HG03060 (cell line): ENCODE data around the gene HPCAL1.
A peak's percentile ranks its signal among the peaks of the same experiment; 100 is the strongest.
"Not testable (repeated sequence)": the region's sequence is repeated elsewhere in the genome, so short reads cannot be mapped to it uniquely, and the experiment has no call there.

Experiments used
- ATAC-seq: cut with Tn5 transposase; IDR thresholded peaks from one replicate; pipeline ENCODE4 v1.9.1; 2021; ENCODE audit warnings: low read depth, moderate number of reproducible peaks; ENCODE audit not compliant: unreplicated experiment

Gene HPCAL1

DNA sequence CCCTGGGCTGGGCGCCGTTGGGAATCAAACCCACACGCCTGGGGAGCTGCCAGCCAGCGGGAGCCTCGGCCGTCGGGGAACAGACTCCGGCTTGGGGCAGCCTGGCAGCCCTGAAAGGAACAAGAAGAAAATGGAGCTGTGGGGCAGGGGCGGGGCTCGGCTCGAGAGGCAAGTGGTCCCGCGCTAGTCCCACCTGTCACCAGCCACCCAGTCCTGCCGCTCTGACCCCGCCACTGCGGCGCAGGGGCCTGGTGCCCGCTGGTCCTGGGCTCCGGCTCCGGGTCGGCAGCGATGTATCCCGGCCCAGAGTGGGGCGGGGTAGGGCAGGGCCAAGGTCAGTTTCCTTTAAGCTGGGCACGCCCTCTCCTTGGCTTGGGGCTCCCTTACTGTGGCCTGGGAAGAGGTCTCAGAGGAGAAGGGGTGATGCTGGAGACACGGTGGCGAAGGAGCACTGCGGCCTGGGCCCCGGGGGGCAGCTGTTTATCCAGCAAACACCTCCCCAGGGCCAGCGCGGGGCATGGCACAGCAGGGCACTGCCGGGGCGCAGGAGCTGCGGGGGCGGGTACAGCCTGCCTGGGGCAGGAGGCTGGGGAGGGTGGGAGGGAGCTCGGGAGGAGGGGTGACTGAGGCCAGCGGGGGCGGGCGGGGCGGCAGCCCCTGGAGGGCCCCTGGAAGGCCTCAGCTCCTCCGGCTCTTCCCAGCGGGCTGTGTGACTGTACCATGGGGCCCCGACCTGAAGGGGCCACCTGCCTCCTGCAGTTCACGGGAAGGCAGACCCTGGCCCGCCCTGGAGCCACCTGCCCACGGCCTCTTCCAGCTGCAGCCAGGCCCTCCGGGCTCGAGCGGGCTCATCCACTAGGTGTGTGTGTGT is 129.8 kb downstream of the HPCAL1 start:
- no peak for ATAC-seq

DNA sequence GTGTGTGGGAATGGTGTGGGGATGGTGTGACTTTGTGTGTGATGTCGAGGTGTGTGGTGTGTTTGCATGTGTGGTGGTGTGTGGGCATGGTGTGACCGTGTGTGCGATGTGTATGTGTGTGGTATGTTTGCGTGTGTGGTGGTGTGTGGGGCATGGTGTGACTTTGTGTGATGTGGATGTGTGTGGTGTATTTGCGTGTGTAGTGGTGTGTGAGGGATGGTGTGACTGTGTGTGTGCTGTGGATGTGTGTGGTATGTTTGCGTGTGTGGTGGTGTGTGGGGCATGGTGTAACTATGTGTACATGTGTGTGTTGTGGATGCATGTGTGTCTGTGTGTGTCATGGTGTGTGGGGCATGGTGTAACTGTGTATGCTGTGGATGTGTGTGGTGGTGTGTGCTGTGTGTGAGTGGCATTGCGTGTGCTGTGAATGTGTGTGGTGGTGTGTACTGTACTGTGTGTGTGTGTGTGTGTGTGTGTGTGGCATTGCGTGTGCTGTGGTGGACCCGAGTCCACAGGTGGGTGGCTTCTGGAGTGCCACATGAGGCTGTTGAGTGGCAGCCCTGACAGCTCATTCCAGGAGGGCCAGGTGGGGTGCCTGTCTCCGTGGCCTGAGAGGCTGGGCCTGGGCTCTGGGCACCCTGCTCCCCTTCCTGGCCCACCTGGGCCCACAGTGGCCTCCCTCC is 130.7 kb downstream of the HPCAL1 start:
- no peak for ATAC-seq

DNA sequence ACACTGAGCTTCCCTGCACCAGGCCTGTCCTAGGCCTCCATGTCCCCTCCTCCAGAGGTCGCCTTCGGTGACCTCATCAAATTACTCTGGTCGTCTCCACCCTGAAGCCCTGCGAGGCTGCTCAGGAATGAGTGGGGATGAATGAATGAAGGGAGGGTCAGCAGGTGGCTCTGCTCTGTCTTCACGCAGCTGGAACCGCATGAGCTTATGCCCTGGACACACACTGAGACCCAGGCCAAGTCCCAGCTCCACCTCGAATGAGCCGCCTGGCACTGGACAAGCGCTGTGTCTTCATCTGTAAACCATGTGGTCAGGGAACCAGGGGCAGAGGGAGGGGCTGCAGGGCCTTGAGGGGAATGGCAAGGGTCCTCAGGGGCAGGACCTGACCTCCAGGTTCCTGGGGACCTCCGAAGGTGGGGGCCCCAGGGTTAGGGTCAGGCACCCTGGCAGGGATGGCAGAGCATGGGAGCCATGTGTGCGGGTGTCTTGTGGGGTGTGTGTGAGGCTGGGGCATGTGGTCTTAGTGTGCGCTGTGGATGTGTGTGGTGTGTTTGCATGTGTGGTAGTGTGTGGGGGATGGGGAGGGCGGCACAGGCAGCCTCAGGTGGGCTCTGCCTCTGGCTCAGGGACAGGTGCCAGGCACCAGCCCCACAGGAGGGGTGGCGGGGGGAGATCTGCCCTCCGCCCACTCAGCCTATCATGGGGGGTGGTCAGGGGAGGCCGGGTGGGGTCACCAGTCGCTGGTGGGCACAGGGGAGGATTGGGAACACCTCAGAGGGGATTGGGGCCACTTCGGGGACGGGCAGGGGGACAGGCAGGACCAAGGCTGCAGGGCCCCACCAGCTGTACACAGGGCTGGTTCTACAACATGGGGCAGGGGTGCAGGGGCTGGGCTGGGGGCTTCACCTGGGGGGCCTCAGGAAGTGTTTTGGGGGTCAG is 131.5 kb downstream of the HPCAL1 start:
- ATAC-seq = no peak

DNA sequence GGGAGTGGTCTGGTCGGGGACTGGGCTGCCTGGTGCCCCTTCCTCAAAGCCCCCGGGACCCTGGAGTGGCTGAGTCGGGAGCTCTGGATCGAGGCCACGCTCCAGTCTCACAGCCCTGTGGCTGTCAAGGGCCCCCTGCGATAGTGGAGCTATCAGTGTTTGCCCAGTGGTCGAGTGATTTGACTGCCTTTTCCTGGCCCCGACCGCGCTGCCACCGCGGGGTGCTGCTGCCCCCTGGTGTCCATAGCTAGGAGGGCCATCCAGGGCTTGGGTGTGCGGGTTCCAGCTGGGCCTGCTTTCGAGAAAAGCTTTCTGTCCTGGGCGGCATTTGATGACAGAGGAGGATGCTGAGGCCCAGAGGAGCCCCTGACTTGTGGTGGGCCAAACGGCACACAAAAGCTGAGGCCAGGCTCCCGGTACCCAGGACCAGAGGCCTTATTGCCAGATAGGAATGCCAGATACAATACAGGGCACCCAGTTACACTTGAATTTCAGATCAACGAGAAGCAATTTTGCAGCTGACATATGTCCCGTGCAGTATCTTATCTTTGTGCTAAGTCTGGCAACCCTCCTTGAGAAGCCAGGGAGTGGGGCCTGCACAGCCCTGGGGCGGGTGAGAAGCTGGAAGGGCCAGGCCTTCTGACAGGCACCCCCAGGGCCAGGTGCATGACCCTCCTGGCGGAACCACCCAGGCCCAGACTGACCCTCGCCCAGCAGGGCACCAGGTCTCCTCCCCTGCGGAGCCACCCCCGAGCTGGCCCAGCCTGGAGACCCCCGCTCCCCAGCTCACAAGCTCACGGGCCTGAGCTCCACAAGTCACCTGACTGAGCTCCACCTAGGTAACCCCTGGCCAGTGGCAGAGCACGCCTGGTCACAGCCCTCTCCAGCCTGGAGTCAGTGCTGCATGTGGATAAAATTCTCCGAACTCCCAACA is 132.4 kb downstream of the HPCAL1 start:
- ATAC-seq = no peak

DNA sequence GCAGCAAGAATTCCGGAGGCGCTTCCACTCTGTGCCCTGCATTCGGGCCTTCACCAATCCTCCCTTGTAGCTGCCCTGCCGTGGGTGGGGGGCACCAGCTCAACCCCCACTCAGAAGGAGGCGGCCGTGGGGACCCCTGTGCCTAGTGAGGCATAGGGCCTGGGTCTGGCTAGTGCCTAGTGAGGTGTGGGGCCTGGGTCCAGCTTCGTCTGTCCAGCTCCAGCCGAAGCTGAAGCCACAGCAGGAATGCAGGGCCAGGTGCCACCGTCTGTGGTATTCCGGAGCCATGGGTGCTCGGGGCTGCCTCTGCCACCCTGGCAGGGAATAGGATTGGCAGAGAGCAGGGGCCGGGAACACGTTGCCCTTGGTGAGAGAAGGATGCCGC is 133.1 kb downstream of the HPCAL1 start:
- ATAC-seq = no peak

DNA sequence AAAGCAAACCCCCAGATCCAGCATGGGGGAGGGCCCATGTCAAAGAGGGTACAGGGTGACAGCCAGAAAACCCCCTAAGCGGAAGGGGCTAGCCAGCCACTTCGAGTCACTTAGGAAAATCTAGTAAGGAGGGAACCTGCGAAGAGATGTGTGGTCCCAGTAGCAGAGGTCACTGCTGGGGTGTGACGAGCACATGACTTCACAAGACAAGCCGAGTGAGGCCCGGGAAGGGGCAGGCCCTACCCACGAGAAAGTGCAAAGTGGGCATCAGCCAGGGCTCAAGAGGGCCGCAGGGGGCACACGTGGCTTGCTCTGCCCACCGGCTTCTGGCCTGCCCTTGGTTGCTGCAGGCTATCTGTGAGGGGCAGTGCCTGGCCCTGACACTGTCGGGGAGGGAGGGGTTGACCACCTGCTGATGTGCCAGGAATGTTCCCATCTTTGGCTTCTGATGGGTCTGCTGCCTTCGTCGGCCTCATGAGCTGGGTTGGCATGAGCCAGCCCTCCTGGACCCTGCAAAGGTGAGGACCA is 133.9 kb downstream of the HPCAL1 start:
- ATAC-seq = no peak

DNA sequence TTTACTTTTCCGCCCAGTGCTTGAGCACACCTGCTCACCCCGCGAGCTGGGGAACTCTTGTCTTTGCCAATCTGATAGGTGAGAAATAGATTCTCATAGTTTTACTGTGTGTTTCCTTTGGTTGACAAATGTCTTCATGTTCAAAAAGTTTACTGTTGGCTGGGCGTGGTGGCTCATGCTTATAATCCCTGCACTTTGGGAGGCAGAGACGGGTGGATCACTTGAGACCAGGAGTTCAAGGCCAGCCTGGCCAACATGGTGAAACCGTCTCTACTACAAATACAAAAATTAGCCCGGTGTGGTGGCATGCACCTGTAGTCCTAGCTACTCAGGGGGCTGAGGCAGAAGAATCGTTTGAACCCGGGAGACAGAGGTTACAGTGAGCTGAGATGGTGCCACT is 135.1 kb downstream of the HPCAL1 start:
- ATAC-seq = no peak

DNA sequence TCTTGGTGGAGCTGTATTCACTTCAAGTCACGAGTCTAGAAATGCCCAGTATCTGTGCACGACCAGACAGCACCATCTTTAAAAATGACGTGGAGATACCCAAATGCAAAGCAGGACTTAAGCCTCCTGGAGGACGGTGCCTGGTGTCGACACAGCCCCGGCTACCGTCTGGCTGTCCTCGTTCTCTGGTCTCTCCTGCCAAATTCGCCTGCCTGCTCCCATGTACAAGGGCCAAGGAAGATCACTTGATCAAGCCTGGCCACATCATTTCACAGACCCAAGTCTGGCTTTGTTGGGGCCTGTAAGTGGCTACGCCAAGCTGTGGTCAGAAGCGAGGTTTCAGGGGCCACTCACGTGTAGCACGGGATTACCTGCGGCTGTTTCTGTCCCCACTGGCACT is 136.0 kb downstream of the HPCAL1 start:
- ATAC-seq = no peak

DNA sequence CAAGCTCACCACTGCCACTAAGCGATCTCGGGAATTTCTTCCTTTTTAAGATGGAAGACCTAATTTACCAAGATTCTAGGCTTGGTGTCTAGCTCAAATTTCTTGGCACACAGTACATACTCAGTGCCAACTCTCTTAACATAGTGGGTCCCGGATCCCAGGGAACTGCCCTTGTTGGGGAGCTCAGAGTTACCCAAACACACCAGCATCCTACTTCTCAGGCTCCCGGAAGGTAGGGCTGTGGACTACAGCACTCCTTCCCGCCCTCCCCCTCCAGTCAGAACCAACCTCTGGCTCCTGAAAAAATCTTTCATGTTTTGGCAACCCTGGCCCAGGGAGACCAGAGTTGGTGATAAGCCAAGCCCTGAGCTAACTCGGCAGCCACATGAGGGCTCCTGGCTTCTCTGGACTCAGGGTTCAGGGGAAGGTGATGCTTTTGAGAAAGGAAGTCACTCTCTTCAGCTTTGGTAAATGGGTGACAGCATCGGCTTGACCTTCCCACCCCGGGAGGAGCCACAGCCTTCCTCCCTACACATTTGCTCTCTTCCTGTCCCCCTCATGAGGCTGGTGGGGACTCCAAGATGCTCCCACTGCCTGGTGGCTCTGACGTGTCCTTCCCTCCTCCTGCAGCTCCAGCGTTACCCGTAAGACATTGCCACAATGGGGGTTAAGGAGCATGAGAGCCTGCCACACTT is 136.6 kb downstream of the HPCAL1 start:
- ATAC-seq = no peak

DNA sequence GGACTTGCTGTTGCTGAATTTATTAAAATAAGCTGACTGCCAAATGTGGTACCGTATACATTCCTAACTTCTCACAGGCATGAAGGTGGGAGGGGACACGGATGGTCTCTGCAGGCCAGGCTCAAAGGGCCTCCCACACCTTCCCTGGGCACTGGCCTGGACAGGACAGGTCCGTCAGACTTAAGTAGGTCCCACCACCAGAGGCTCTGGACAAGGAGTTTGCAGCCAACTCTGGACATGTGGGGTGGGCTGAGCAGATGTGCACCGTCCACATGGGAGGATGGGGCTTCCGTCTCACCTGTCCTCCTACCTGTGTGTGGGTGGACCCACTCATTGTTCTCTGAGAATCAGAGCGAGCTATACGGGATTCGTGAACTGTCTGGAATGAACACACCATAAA is 137.3 kb downstream of the HPCAL1 start:
- no peak for ATAC-seq

DNA sequence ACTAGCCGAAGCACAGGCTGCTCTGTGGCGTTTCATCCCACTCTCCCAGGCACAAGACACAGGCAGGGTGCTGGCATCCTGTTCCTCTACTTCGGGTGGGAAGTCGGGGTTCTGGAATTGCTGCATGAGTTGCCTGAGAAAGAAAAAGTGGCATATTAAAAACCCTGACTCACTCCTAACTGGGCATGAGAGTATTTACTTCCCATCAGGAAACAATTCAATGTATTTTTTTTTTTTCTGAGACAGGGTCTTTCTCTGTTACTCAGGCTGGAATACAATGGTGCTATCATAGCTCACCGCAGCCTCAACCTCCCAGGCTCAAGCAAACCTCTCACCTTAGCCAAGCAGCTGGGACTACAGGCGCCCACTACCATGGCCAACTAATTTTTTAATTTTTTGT is 138.0 kb downstream of the HPCAL1 start:
- ATAC-seq = no peak

DNA sequence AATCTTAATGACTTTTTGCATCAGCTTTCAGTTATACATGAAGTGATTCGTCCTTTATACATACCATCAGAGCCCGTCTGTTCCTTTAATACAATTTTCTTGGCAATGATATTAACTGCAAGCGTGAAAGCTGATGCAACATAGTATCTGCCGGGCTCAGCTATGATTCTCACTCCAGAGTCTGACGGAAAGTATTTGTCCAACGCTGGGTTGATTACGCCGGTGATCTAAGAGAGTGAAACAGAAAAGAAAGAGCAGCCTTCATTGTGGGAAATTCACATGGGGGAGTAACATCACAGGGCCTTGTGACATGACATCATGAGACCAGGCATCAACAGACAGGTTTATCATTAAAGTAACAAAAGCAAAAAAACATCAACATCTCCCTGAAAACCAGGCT is 139.2 kb downstream of the HPCAL1 start:
- no peak for ATAC-seq

DNA sequence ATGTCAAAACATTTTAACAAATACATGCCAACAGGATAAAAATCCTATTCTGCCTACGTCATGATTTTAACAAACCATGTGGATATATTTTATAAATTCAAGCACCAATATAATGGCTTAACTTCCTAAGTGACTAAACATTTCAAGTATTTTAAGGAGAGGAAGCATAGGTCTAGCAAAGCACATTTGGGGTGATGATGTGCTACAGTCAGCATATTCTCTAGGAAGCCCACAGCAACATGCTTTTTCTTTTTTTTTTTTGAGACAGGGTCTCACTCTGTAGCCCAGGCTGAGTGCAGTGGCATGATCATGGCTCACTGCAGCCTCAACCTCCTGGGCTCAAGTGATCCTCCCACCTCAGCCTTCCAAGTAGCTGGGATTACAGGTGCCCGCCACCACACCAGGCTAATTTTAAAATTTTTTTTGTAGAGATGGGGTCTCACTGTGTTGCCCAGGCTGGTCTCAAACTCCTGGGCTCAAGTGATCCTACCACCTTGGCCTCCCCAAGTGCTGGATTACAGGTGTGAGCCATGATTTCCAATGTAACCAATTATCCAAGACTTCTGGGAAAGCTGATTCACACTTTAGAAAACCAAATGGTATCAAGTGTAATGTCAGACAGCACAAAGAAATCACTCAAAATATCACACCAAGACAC is 139.9 kb downstream of the HPCAL1 start:
- ATAC-seq = not testable (repeated sequence)

DNA sequence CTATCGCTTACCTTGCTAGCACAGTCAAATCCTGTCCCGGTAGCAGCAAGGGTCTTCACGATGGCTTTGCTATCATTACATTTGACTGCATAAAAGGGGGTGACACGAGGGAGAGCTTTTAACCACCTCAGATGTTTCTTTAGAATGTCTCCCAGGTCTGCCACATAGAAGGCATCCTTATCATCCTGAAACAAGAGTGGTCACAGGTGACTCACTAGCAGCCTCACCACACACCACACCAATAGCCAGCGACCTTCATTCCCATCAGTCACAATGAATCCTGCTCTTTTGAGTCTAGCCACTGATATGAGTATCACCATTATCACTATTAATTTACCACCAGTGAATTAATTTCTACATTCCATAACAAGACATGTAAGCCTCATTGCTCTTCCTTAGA is 141.8 kb downstream of the HPCAL1 start:
- ATAC-seq = no peak

DNA sequence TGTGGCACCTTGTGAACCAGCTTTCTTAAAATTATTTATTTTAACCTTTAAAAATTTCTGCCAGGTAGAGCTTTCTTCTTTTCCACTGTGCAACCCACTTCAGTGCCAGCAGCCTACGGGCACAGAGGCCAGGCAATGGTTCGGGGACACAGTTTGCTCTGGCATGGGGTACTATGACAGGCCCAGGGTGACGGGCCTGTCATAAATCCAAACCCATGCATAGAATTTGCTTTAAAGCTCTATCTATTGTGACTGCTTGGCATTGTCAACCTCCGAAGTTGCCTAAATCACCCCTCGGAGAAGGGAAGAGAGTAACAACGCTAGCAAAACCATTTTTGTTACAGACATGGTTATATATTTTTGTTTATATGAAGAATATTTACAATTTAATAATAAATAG is 143.9 kb downstream of the HPCAL1 start:
- ATAC-seq = no peak

DNA sequence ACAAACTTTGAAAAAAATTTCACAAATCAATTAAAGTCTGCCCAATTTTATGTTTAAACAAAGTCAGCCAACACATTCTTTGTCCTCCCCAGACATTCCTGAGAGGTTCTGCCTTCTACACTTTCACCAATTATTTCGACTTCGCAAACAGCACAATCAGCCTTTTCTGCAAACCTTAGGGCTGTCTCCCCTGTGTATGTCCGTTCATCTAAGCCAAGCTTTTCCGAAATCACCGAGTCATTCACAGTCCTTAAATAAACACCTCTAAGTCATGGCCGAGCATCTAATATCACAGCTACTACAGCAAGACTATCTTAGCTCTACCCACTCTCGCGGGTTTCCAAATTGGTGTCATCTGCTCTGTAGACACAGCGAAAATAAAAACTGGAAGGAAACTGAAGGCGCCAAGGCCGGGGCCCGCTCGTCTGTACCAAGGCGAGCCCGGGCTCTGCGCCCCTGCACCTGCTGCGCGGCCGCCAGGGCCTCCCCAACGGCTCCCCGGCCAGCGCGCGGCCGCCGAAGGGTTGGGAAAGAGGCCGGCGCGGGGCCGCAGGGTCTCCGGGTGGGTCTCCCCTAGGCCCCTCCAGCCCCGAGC is 144.7 kb downstream of the HPCAL1 start:
- peak; percentile 10 for ATAC-seq

DNA sequence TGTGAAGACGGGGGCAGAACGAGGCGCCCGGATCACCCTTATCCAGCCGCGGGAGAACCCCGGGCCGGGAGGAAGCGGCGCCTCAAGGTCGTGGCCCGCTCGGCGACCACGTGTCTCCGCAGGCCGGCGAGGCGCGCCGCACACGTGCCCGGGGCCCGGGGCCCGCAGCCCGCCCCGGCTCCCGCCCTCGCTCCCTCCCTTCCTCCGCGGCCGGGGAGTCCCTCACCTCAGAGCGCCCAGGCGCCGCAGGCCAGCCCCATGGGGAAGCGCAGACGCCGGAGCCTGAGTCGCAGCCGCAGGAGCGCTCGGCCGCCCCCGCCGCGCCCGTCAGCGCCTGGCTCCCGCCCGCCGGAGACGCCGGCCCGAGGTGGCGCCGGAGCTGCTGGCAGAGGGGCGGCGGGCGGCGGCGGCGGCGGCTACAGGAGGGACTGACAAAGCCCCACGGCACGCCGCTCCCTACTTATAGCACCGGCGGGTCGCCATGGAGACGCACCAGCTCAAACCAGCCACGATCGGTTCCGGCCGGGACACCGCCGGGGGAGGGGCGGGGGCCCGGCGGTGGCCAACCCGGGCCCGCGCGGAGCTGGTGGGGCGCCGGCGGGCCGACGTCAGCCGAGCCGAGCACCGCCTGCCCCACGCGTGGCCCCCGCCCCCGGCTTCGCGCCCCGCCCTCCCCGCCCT is 145.3 kb downstream of the HPCAL1 start, which contains the start of gene ODC1:
ODC1 (minus strand) TSS at position 433 of the 681 bp plus-strand sequence. CDS start 3,295 bp downstream, outside the sequence.
- ATAC-seq = peak; percentile 32
